Osteoblast (primary cell): ENCODE results near the gene ZNF749. TPM values are rescaled to one million over a fixed set of nuclear protein-coding genes. Genes with fewer than 3 reads are reported as not detected.
A peak's percentile ranks its signal among the peaks of the same experiment; 100 is the strongest.

Source experiments
- DNase-seq: peaks from one replicate; pipeline ENCODE4 v3.0.0; 2011; ENCODE audit warnings: low spot score, mixed read lengths; ENCODE audit not compliant: insufficient read length; ENCODE audit errors: missing footprints
- H2AFZ ChIP-seq: 2 replicates; pipeline ENCODE4 v1.6.0; 2011; ENCODE audit warnings: mild to moderate bottlenecking, low read length
- H3K27ac ChIP-seq: 2 replicates; pipeline ENCODE4 v1.5.1; 2011; ENCODE audit warnings: mild to moderate bottlenecking, low read depth, low read length, moderate library complexity
- H3K27me3 ChIP-seq: 2 replicates; pipeline ENCODE4 v1.6.0; 2012; ENCODE audit warnings: mild to moderate bottlenecking, control low read depth, inconsistent platforms, low read length, moderate library complexity; ENCODE audit not compliant: insufficient read depth
- H3K36me3 ChIP-seq: 2 replicates; pipeline ENCODE4 v1.5.1; 2011; ENCODE audit warnings: mild to moderate bottlenecking, low read length, control low read depth, moderate library complexity; ENCODE audit not compliant: insufficient read depth
- H3K4me1 ChIP-seq: 2 replicates; pipeline ENCODE4 v1.5.1; 2011; ENCODE audit warnings: mild to moderate bottlenecking, low read length, control low read depth, moderate library complexity; ENCODE audit not compliant: insufficient read depth
- H3K4me2 ChIP-seq: 2 replicates; pipeline ENCODE4 v1.6.0; 2011; ENCODE audit warnings: mild to moderate bottlenecking, low read length; ENCODE audit not compliant: insufficient read depth
- H3K4me3 ChIP-seq: fragments of 200-600 bp; sonication (generic); 3 replicates; pipeline ENCODE4 v1.5.1; 2012; ENCODE audit warnings: mild to moderate bottlenecking, low read length, inconsistent platforms; ENCODE audit not compliant: insufficient read depth
- H3K79me2 ChIP-seq: 2 replicates; pipeline ENCODE4 v1.6.0; 2012; ENCODE audit warnings: mild to moderate bottlenecking, low read length, control low read depth, inconsistent platforms; ENCODE audit not compliant: insufficient read depth
- H3K9me3 ChIP-seq: 2 replicates; pipeline ENCODE4 v1.5.1; 2011; ENCODE audit warnings: low read depth, low read length, control low read depth
- H4K20me1 ChIP-seq: 2 replicates; pipeline ENCODE4 v1.6.0; 2012; ENCODE audit warnings: mild to moderate bottlenecking, low read length, control low read depth; ENCODE audit not compliant: insufficient read depth
- CTCF ChIP-seq: IDR thresholded peaks from 2 replicates; pipeline ENCODE4 v1.5.1; 2011; ENCODE audit warnings: mild to moderate bottlenecking, low read depth, low read length, moderate library complexity; ENCODE audit errors: extremely low read depth
- total RNA-seq: library from RNA; depleted of rRNA; stranded (reverse); fragments of >200 nt; gene quantifications from 2 replicates; pipeline ENCODE4 v1.2.3, GENCODE V29; 2012

The ZNF749 gene
- total RNA-seq, 1 donor = 8.7 TPM

GRCh38 chr19:57395710-57396109, 39.4 kb upstream of the ZNF749 start:
- H3K36me3 ChIP-seq = peaks cover 43% of the 10 kb centered on the region
- peaks cover under 1% of the 10 kb centered on the region for H3K4me1 ChIP-seq

GRCh38 chr19:57398868-57399267, 36.3 kb upstream of the ZNF749 start:
- Histone ChIP-seq H2AFZ (no peak overlapping the region), H3K4me1 (no peaks in the 10 kb centered on the region), H3K9me3 (peaks cover 26% of the 10 kb centered on the region), H3K27me3 (no peaks in the 10 kb centered on the region), H4K20me1 (no peaks in the 10 kb centered on the region), H3K4me2 (no peak overlapping the region), H3K4me3 (no peak overlapping the region), H3K36me3 (peaks cover 46% of the 10 kb centered on the region), H3K79me2 (peaks cover 22% of the 10 kb centered on the region), H3K27ac (no peak overlapping the region)
- no peak for TF ChIP-seq CTCF
- DNase-seq = no peak

More at GRCh38 chr19:57395710-57396109, 39.4 kb upstream of the ZNF749 start:
- Histone ChIP-seq H3K4me3 (no peak overlapping the region), H2AFZ (no peak overlapping the region), H3K27ac (no peak overlapping the region), H3K79me2 (peaks cover 51% of the 10 kb centered on the region), H4K20me1 (peaks cover 1% of the 10 kb centered on the region), H3K9me3 (peaks cover 23% of the 10 kb centered on the region), H3K4me2 (no peak overlapping the region), H3K27me3 (no peaks in the 10 kb centered on the region)
- DNase-seq = no peak
- TF ChIP-seq CTCF = no peak

GRCh38 chr19:57403737-57404563, 31.2 kb upstream of the ZNF749 start:
- Histone ChIP-seq H3K79me2 (no peaks in the 10 kb centered on the region), H3K36me3 (peaks cover 16% of the 10 kb centered on the region), H3K4me2 (no peak overlapping the region), H3K27ac (no peak overlapping the region), H2AFZ (no peak overlapping the region), H3K4me3 (no peak overlapping the region), H3K27me3 (no peaks in the 10 kb centered on the region), H3K4me1 (no peaks in the 10 kb centered on the region), H4K20me1 (no peaks in the 10 kb centered on the region), H3K9me3 (peaks cover 8% of the 10 kb centered on the region)
- no peak for TF ChIP-seq CTCF
- DNase-seq = no peak

- H3K36me3 ChIP-seq = no peaks in the 10 kb centered on the region
- no peak overlapping the region for H3K4me2 ChIP-seq
- H3K27me3 ChIP-seq = no peaks in the 10 kb centered on the region
- TF ChIP-seq CTCF = peak; percentile 74
- peaks cover 7% of the 10 kb centered on the region for H3K4me1 ChIP-seq
- no peaks in the 10 kb centered on the region for H4K20me1 ChIP-seq
- H3K27ac ChIP-seq = no peak overlapping the region
- H2AFZ ChIP-seq = no peak overlapping the region
- H3K4me3 ChIP-seq = no peak overlapping the region
- H3K79me2 ChIP-seq = peaks cover 6% of the 10 kb centered on the region
- peak; percentile 87 for DNase-seq
- peaks cover 2% of the 10 kb centered on the region for H3K9me3 ChIP-seq
Observed at GRCh38 chr19:57406516-57407123, 28.5 kb upstream of the ZNF749 start.
